Mammary epithelial cell (primary cell): ENCODE measurements around the gene GRIN3B.

Source experiments
- EZH2 ChIP-seq: IDR thresholded peaks from 2 replicates; pipeline ENCODE4 v1.6.1; 2012; ENCODE audit warnings: low read length, inconsistent platforms, borderline replicate concordance
- TF ChIP-seq, protein P1 (sequence below), 2 donors: IDR thresholded peaks in 1 of 2; conservative IDR thresholded peaks in 1 of 2; 2 replicates each; pipeline ENCODE4 v1.5.1; 2011 to 2012; ENCODE audit warnings: inconsistent platforms in 2 of 2, low read length in 2 of 2, mild to moderate bottlenecking in 2 of 2, control low read depth in 1 of 2, low read depth in 1 of 2; ENCODE audit not compliant: insufficient read depth in 1 of 2; ENCODE audit errors: extremely low read depth in 1 of 2

DNA sequence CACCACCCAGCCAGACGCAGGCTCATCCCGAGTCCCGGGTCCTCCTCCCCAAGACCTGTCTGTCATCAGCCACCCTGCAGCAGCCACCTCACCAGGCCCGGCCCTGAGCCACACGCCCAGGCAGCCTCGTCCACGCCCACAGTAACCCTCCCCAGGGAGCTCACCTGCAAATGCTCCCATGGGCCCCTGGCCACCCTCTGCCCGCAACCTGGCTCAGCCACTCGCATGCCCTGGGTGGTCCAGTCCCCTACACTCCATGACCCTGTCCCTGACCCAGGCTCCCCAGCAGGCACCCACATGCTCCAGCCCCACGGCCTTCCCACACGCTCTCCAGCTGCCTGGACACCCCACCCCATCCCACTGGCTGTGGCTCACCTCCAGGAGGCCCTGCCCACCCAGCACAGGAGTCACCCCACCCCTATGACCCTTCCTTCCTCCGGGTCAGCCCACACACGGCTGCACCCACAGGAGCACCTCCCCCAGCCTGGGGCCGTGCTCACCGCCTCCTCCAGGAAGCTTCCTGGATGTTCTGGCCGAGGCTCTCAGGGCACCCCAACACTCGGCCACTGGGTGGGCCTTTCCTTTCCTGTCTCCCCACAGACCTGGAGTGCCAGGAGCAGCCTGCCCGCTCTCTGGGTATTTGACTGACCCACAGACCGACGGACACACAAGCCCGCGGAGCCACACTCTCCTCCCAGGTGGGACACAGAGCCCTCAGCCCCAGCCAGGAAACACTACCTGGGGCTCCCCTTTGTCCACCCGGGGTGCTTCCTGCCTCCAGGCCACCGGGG, 17.1 kb downstream of the GRIN3B start:
- TF ChIP-seq, protein P1, sequence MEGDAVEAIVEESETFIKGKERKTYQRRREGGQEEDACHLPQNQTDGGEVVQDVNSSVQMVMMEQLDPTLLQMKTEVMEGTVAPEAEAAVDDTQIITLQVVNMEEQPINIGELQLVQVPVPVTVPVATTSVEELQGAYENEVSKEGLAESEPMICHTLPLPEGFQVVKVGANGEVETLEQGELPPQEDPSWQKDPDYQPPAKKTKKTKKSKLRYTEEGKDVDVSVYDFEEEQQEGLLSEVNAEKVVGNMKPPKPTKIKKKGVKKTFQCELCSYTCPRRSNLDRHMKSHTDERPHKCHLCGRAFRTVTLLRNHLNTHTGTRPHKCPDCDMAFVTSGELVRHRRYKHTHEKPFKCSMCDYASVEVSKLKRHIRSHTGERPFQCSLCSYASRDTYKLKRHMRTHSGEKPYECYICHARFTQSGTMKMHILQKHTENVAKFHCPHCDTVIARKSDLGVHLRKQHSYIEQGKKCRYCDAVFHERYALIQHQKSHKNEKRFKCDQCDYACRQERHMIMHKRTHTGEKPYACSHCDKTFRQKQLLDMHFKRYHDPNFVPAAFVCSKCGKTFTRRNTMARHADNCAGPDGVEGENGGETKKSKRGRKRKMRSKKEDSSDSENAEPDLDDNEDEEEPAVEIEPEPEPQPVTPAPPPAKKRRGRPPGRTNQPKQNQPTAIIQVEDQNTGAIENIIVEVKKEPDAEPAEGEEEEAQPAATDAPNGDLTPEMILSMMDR (conservative IDR thresholded peaks at IDR 0.05 in 1 of 2, IDR thresholded peaks at IDR 0.05 in 1 of 2; ENCODE audit: extremely low read depth in 1 of 2, insufficient read depth in 1 of 2, low read depth in 1 of 2, low read length in 2 of 2): no peak
- no peak for TF ChIP-seq EZH2
